C4-2B (cell line): ENCODE measurements around the gene CC2D2B.

Experiments used
- ZFX ChIP-seq: fragments of 450-650 bp; IDR thresholded peaks from 2 replicates; pipeline ENCODE4 v1.6.1; 2017
- TF ChIP-seq, protein P1 (sequence below): fragments of 450-650 bp; conservative IDR thresholded peaks from 2 replicates; pipeline ENCODE4 v1.5.1; 2017; ENCODE audit warnings: mild to moderate bottlenecking

DNA sequence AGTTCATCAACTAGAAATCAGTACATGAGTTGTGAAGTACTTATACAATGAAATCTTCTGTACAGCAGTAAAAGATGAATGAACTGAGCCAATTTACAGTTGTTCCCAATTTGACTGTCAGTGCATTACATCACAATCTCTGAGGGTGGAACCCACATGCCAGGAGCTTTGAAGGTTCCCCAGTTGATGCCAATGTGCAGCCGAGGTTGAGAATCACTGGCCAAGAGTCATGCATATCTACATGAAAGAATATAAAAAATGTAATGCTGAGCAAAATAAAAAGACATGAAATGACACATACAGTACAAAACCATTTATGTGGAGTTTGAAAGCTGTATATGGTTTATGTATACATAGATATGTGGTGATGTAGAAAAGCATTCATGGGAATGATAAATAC, 113.6 kb downstream of the CC2D2B start:
- TF ChIP-seq, protein P1, sequence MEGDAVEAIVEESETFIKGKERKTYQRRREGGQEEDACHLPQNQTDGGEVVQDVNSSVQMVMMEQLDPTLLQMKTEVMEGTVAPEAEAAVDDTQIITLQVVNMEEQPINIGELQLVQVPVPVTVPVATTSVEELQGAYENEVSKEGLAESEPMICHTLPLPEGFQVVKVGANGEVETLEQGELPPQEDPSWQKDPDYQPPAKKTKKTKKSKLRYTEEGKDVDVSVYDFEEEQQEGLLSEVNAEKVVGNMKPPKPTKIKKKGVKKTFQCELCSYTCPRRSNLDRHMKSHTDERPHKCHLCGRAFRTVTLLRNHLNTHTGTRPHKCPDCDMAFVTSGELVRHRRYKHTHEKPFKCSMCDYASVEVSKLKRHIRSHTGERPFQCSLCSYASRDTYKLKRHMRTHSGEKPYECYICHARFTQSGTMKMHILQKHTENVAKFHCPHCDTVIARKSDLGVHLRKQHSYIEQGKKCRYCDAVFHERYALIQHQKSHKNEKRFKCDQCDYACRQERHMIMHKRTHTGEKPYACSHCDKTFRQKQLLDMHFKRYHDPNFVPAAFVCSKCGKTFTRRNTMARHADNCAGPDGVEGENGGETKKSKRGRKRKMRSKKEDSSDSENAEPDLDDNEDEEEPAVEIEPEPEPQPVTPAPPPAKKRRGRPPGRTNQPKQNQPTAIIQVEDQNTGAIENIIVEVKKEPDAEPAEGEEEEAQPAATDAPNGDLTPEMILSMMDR: no peak
- TF ChIP-seq ZFX: no peak
